ENCODE measurements around the gene ZSWIM7.

ZSWIM7 gene

DNA sequence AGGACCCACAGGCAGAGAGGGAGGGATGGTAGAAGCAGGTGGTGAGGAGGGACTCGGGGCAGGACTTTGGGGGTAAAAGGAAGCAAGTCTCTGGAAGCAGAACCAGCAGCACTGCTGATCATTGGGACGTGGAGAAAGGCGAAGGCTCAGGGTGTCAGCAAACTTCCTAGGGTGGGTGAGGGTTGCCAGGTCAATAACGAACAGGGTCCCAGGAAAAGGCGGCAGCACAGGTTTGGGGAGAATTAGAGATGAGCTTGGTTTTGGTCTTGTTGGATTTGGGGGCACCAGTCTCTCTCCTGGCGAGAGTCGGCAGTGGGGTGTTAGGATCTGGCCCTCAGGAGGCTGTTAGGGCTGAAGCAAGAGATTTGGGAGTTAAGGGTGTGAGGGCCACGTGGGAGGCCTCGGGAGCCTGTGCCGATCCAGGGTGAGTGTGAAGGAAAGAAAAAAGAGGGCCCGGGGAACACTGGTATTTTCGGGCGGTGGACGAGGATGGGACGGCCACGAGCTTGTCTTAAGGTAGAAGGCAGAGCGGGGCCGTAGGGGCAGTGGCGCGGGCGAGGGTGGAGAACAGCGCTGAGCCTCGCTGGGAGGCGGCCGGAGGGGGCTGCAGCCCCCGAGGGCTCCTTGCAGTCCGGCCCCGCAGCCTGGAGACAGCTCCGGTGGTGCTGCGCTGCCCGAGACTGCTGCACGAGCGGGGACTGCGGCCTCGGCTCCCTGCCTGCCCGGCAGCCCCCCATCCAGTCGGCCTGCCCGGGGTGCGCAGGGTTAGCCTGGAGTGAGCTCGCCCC is 55.3 kb downstream of the ZSWIM7 start:
- TF ChIP-seq EP300 (IDR thresholded peaks at IDR 0.05; ENCODE audit: borderline replicate concordance) (no peak), ZBTB7A (IDR thresholded peaks at IDR 0.05; ENCODE audit: low read depth) (no peak; the same call in 1 of the 2 replicates), FOXM1 (IDR thresholded peaks at IDR 0.05; ENCODE audit: borderline replicate concordance, low read depth) (no peak), TEAD4 (IDR thresholded peaks at IDR 0.05) (no peak), NFIC (IDR thresholded peaks at IDR 0.05) (no peak), CEBPB (IDR thresholded peaks at IDR 0.05) (no peak), CREB1 (IDR thresholded peaks at IDR 0.05; ENCODE audit: low read depth) (no peak), TCF12 (IDR thresholded peaks at IDR 0.05; ENCODE audit: low read depth) (no peak), TAF1 (IDR thresholded peaks at IDR 0.05; ENCODE audit: low read depth) (no peak), EGR1 (IDR thresholded peaks at IDR 0.05) (no peak), YY1 (IDR thresholded peaks at IDR 0.05; ENCODE audit: low read depth) (no peak), RAD21 (IDR thresholded peaks at IDR 0.05; ENCODE audit: low read depth) (no peak)
- TF ChIP-seq, protein P1, sequence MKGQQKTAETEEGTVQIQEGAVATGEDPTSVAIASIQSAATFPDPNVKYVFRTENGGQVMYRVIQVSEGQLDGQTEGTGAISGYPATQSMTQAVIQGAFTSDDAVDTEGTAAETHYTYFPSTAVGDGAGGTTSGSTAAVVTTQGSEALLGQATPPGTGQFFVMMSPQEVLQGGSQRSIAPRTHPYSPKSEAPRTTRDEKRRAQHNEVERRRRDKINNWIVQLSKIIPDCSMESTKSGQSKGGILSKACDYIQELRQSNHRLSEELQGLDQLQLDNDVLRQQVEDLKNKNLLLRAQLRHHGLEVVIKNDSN (IDR thresholded peaks at IDR 0.05): no peak
- TF ChIP-seq, protein P2, sequence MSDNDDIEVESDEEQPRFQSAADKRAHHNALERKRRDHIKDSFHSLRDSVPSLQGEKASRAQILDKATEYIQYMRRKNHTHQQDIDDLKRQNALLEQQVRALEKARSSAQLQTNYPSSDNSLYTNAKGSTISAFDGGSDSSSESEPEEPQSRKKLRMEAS (IDR thresholded peaks at IDR 0.05): no peak
- TF ChIP-seq, protein P3, sequence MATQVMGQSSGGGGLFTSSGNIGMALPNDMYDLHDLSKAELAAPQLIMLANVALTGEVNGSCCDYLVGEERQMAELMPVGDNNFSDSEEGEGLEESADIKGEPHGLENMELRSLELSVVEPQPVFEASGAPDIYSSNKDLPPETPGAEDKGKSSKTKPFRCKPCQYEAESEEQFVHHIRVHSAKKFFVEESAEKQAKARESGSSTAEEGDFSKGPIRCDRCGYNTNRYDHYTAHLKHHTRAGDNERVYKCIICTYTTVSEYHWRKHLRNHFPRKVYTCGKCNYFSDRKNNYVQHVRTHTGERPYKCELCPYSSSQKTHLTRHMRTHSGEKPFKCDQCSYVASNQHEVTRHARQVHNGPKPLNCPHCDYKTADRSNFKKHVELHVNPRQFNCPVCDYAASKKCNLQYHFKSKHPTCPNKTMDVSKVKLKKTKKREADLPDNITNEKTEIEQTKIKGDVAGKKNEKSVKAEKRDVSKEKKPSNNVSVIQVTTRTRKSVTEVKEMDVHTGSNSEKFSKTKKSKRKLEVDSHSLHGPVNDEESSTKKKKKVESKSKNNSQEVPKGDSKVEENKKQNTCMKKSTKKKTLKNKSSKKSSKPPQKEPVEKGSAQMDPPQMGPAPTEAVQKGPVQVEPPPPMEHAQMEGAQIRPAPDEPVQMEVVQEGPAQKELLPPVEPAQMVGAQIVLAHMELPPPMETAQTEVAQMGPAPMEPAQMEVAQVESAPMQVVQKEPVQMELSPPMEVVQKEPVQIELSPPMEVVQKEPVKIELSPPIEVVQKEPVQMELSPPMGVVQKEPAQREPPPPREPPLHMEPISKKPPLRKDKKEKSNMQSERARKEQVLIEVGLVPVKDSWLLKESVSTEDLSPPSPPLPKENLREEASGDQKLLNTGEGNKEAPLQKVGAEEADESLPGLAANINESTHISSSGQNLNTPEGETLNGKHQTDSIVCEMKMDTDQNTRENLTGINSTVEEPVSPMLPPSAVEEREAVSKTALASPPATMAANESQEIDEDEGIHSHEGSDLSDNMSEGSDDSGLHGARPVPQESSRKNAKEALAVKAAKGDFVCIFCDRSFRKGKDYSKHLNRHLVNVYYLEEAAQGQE (IDR thresholded peaks at IDR 0.05; ENCODE audit: low read depth): no peak

DNA sequence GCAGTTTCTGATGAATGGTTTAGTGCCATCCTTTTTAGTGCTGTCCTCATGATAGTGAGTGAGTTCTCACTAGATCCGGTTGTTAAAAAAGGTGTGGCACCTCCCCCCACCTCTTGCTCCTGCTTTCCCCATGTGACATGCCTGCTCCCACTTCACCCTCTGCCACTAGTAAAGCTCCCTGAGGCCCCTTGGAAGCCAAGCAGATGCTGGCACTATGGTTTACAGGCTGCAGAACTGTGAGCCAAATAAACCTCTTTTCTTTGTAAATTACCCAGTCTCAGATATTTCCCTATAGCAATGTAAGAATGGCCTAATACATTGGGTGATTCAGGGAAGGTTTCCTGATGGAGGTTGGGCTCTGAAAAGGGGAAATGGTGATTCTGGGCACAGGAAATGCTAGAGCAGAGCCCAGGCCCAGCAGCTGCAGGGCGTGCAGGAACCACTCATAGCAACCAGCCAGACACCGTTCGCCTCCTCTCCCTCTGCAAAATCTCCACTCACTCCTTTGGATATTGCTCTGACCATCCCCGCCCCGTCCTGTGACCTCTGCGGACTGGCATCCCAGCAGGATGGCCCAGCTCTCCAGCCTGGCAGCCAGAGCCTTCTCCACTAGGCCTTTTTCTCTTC is 57.2 kb downstream of the ZSWIM7 start:
- TF ChIP-seq CEBPB (IDR thresholded peaks at IDR 0.05) (no peak), NFIC (IDR thresholded peaks at IDR 0.05) (no peak), RAD21 (IDR thresholded peaks at IDR 0.05; ENCODE audit: low read depth) (no peak), FOXM1 (IDR thresholded peaks at IDR 0.05; ENCODE audit: borderline replicate concordance, low read depth) (no peak), YY1 (IDR thresholded peaks at IDR 0.05; ENCODE audit: low read depth) (no peak), ZBTB7A (IDR thresholded peaks at IDR 0.05; ENCODE audit: low read depth) (no peak), EP300 (IDR thresholded peaks at IDR 0.05; ENCODE audit: borderline replicate concordance) (no peak), CREB1 (IDR thresholded peaks at IDR 0.05; ENCODE audit: low read depth) (no peak), EGR1 (IDR thresholded peaks at IDR 0.05) (no peak), TEAD4 (IDR thresholded peaks at IDR 0.05) (no peak), TCF12 (IDR thresholded peaks at IDR 0.05; ENCODE audit: low read depth) (no peak), TAF1 (IDR thresholded peaks at IDR 0.05; ENCODE audit: low read depth) (no peak)
- TF ChIP-seq, protein P2 (IDR thresholded peaks at IDR 0.05): no peak
- TF ChIP-seq, protein P1 (IDR thresholded peaks at IDR 0.05): no peak
- TF ChIP-seq, protein P3 (IDR thresholded peaks at IDR 0.05; ENCODE audit: low read depth): no peak

DNA sequence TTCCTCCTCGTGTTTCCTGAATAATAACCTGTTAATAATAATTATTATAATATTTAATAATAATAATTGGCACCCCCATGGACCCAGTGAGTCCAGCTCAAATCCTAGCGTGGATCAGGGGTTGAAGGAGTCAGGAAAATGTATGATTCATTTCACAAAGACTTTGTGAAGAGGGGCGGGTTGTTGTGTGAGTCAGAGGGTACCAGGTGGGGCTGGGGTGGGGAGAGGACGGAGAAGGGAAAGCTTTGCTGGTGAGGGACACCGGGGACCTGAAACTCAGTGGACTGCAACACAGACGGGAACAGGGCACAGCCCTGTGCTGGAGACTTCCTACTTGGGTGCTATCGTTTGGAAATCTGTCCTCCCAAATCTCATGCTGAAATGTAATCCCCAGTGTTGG is 57.7 kb downstream of the ZSWIM7 start:
- TF ChIP-seq CEBPB (IDR thresholded peaks at IDR 0.05): no peak
- TF ChIP-seq TAF1 (IDR thresholded peaks at IDR 0.05; ENCODE audit: low read depth): no peak
- no peak for TF ChIP-seq EGR1 (IDR thresholded peaks at IDR 0.05)
- TF ChIP-seq NFIC (IDR thresholded peaks at IDR 0.05): no peak
- TF ChIP-seq CREB1 (IDR thresholded peaks at IDR 0.05; ENCODE audit: low read depth): no peak
- TF ChIP-seq, protein P1 (IDR thresholded peaks at IDR 0.05): no peak
- TF ChIP-seq TEAD4 (IDR thresholded peaks at IDR 0.05): no peak
- no peak for TF ChIP-seq FOXM1 (IDR thresholded peaks at IDR 0.05; ENCODE audit: borderline replicate concordance, low read depth)
- TF ChIP-seq TCF12 (IDR thresholded peaks at IDR 0.05; ENCODE audit: low read depth): no peak
- TF ChIP-seq YY1 (IDR thresholded peaks at IDR 0.05; ENCODE audit: low read depth): no peak

DNA sequence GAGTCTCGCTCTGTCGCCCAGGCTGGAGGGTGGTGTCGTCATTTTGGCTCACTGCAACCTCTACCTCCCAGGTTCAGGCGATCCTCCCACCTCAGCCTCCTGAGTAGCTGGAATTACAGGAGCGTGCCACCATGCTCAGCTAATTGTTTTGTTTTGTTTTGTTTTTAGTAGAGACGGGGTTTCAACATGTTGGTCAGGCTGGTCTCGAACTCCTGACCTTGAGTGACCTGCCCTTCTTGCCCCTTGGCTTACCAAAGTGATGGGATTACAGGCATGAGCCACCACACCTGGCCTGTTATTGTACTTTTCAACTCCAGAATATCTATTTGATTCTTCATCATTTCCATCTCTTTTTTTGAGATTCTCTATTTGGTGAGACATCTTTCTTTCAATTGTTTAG is 63.6 kb downstream of the ZSWIM7 start:
- TF ChIP-seq TAF1 (IDR thresholded peaks at IDR 0.05; ENCODE audit: low read depth) (no peak), CREB1 (IDR thresholded peaks at IDR 0.05; ENCODE audit: low read depth) (no peak), YY1 (IDR thresholded peaks at IDR 0.05; ENCODE audit: low read depth) (no peak), EGR1 (IDR thresholded peaks at IDR 0.05) (no peak), NFIC (IDR thresholded peaks at IDR 0.05) (no peak), RAD21 (IDR thresholded peaks at IDR 0.05; ENCODE audit: low read depth) (no peak), ZBTB7A (IDR thresholded peaks at IDR 0.05; ENCODE audit: low read depth) (no peak), EP300 (IDR thresholded peaks at IDR 0.05; ENCODE audit: borderline replicate concordance) (no peak), TEAD4 (IDR thresholded peaks at IDR 0.05) (no peak), TCF12 (IDR thresholded peaks at IDR 0.05; ENCODE audit: low read depth) (no peak), CEBPB (IDR thresholded peaks at IDR 0.05) (no peak), FOXM1 (IDR thresholded peaks at IDR 0.05; ENCODE audit: borderline replicate concordance, low read depth) (no peak)
- TF ChIP-seq, protein P3 (IDR thresholded peaks at IDR 0.05; ENCODE audit: low read depth): no peak
- TF ChIP-seq, protein P1 (IDR thresholded peaks at IDR 0.05): no peak
- TF ChIP-seq, protein P2 (IDR thresholded peaks at IDR 0.05): no peak

Measured in Ishikawa (cell line).